Measurements from ENCODE around the gene WFS1. TPM values are rescaled to one million over a fixed set of nuclear protein-coding genes. Genes with fewer than 3 reads are reported as not detected.

The WFS1 gene
- total and polyA plus RNA-seq, 2 of the 13 experiments (the other 11 are each of a cell fraction or from before 2014, with no cell fraction given): 39.1 to 42.2 TPM

GRCh38 chr4:6350646-6351045 is 81.0 kb downstream of the WFS1 start (continued):
- TF ChIP-seq, protein P1, sequence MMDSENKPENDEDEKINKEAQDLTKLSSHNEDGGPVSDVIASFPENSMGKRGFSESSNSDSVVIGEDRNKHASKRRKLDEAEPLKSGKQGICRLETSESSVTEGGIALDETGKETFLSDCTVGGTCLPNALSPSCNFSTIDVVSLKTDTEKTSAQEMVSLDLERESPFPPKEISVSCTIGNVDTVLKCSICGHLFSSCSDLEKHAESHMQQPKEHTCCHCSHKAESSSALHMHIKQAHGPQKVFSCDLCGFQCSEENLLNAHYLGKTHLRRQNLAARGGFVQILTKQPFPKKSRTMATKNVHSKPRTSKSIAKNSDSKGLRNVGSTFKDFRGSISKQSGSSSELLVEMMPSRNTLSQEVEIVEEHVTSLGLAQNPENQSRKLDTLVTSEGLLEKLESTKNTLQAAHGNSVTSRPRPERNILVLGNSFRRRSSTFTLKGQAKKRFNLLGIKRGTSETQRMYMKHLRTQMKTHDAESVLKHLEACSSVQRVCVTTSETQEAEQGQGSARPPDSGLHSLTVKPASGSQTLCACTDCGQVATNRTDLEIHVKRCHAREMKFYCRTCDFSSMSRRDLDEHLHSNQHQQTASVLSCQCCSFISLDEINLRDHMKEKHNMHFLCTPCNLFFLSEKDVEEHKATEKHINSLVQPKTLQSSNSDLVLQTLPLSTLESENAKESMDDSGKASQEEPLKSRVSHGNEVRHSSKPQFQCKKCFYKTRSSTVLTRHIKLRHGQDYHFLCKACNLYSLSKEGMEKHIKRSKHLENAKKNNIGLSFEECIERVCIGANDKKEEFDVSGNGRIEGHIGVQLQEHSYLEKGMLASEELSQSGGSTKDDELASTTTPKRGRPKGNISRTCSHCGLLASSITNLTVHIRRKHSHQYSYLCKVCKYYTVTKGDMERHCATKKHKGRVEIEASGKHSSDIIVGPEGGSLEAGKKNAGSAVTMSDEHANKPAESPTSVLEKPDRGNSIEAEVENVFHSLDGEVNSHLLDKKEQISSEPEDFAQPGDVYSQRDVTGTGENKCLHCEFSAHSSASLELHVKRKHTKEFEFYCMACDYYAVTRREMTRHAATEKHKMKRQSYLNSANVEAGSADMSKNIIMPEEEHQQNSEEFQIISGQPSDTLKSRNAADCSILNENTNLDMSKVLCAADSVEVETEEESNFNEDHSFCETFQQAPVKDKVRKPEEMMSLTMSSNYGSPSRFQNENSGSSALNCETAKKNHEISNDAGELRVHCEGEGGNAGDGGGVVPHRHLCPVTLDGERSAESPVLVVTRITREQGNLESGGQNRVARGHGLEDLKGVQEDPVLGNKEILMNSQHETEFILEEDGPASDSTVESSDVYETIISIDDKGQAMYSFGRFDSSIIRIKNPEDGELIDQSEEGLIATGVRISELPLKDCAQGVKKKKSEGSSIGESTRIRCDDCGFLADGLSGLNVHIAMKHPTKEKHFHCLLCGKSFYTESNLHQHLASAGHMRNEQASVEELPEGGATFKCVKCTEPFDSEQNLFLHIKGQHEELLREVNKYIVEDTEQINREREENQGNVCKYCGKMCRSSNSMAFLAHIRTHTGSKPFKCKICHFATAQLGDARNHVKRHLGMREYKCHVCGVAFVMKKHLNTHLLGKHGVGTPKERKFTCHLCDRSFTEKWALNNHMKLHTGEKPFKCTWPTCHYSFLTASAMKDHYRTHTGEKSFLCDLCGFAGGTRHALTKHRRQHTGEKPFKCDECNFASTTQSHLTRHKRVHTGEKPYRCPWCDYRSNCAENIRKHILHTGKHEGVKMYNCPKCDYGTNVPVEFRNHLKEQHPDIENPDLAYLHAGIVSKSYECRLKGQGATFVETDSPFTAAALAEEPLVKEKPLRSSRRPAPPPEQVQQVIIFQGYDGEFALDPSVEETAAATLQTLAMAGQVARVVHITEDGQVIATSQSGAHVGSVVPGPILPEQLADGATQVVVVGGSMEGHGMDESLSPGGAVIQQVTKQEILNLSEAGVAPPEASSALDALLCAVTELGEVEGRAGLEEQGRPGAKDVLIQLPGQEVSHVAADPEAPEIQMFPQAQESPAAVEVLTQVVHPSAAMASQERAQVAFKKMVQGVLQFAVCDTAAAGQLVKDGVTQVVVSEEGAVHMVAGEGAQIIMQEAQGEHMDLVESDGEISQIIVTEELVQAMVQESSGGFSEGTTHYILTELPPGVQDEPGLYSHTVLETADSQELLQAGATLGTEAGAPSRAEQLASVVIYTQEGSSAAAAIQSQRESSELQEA (CRISPR knock-in tag; IDR thresholded peaks at IDR 0.05; ENCODE audit: not compliant biosample characterization): no peak
- TF ChIP-seq ZNF598 (CRISPR knock-in tag; IDR thresholded peaks at IDR 0.05; ENCODE audit: borderline replicate concordance) (no peak), RARG (CRISPR knock-in tag; IDR thresholded peaks at IDR 0.05; ENCODE audit: low read depth) (no peak), FOSL1 (CRISPR knock-in tag; IDR thresholded peaks at IDR 0.05; ENCODE audit: borderline replicate concordance) (no peak), TFAP4 (IDR thresholded peaks at IDR 0.05; ENCODE audit: borderline replicate concordance, low read depth) (no peak)
- TF ChIP-seq, protein P2, sequence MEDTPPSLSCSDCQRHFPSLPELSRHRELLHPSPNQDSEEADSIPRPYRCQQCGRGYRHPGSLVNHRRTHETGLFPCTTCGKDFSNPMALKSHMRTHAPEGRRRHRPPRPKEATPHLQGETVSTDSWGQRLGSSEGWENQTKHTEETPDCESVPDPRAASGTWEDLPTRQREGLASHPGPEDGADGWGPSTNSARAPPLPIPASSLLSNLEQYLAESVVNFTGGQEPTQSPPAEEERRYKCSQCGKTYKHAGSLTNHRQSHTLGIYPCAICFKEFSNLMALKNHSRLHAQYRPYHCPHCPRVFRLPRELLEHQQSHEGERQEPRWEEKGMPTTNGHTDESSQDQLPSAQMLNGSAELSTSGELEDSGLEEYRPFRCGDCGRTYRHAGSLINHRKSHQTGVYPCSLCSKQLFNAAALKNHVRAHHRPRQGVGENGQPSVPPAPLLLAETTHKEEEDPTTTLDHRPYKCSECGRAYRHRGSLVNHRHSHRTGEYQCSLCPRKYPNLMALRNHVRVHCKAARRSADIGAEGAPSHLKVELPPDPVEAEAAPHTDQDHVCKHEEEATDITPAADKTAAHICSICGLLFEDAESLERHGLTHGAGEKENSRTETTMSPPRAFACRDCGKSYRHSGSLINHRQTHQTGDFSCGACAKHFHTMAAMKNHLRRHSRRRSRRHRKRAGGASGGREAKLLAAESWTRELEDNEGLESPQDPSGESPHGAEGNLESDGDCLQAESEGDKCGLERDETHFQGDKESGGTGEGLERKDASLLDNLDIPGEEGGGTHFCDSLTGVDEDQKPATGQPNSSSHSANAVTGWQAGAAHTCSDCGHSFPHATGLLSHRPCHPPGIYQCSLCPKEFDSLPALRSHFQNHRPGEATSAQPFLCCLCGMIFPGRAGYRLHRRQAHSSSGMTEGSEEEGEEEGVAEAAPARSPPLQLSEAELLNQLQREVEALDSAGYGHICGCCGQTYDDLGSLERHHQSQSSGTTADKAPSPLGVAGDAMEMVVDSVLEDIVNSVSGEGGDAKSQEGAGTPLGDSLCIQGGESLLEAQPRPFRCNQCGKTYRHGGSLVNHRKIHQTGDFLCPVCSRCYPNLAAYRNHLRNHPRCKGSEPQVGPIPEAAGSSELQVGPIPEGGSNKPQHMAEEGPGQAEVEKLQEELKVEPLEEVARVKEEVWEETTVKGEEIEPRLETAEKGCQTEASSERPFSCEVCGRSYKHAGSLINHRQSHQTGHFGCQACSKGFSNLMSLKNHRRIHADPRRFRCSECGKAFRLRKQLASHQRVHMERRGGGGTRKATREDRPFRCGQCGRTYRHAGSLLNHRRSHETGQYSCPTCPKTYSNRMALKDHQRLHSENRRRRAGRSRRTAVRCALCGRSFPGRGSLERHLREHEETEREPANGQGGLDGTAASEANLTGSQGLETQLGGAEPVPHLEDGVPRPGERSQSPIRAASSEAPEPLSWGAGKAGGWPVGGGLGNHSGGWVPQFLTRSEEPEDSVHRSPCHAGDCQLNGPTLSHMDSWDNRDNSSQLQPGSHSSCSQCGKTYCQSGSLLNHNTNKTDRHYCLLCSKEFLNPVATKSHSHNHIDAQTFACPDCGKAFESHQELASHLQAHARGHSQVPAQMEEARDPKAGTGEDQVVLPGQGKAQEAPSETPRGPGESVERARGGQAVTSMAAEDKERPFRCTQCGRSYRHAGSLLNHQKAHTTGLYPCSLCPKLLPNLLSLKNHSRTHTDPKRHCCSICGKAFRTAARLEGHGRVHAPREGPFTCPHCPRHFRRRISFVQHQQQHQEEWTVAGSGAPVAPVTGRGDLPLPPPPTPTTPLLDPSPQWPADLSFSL (CRISPR knock-in tag; IDR thresholded peaks at IDR 0.05): no peak
